Esophagus muscularis mucosa (tissue), 3 donors: ENCODE results near the gene CEACAM1.

Experiments used
- POLR2A ChIP-seq: fragments of 450-650 bp; IDR thresholded peaks from one replicate; pipeline ENCODE4 v1.6.1; 2017; ENCODE audit warnings: antibody characterized with exemption, moderate library complexity, mild to moderate bottlenecking, low read depth
- POLR2AphosphoS5 ChIP-seq, 2 donors: sonication (generic); formaldehyde crosslinking; IDR thresholded peaks; one replicate each; pipeline ENCODE4 v1.6.1; 2017; ENCODE audit warnings: antibody characterized with exemption in 2 of 2
- TF ChIP-seq, protein P1 (sequence below), 3 experiments: fragments of 200-600 bp in 2 of 3; fragments of 450-650 bp in 1 of 3; sonication (generic) in 2 of 3; IDR thresholded peaks; one replicate each; pipeline ENCODE4 v1.5.1; 2017 to 2019; ENCODE audit warnings: antibody characterized with exemption in 3 of 3, mild to moderate bottlenecking in 2 of 3, moderate library complexity in 1 of 3

DNA sequence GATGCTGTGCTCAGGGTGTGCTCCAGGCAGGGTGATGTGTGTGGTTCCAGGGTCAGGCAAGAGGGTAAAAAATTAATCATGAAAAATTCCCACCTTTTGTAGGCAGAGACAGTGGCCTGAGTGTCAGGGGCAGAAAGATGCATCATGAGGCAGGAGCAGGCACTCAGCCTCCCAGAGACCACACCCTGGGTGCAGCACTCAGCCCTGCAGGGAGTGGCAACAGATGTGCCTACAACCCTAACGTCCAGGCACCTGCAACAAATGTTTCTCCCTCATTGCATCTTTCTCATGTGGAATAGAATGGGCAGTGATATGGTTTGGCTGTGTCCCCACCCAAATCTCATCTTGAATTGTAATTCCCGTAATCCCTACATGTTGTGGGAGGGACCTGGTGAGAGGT is 19.6 kb upstream of the CEACAM1 start:
- TF ChIP-seq, protein P1, sequence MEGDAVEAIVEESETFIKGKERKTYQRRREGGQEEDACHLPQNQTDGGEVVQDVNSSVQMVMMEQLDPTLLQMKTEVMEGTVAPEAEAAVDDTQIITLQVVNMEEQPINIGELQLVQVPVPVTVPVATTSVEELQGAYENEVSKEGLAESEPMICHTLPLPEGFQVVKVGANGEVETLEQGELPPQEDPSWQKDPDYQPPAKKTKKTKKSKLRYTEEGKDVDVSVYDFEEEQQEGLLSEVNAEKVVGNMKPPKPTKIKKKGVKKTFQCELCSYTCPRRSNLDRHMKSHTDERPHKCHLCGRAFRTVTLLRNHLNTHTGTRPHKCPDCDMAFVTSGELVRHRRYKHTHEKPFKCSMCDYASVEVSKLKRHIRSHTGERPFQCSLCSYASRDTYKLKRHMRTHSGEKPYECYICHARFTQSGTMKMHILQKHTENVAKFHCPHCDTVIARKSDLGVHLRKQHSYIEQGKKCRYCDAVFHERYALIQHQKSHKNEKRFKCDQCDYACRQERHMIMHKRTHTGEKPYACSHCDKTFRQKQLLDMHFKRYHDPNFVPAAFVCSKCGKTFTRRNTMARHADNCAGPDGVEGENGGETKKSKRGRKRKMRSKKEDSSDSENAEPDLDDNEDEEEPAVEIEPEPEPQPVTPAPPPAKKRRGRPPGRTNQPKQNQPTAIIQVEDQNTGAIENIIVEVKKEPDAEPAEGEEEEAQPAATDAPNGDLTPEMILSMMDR (IDR thresholded peaks at IDR 0.05), result no peak
- TF ChIP-seq POLR2A (no peak), POLR2AphosphoS5 (IDR thresholded peaks at IDR 0.05) (no peak)
